ENCODE measurements around the gene MRPL4. TPM values are rescaled to one million over a fixed set of nuclear protein-coding genes. Genes with fewer than 3 reads are reported as not detected.

MRPL4 gene
- polyA plus RNA-seq, 1 of the 3 experiments (the other 2 are of a cell fraction), result 110 TPM

GRCh38 chr19:10292206-10292788 lies 40.3 kb downstream of the MRPL4 start (continued):
- TF ChIP-seq SIN3A (IDR thresholded peaks at IDR 0.05; ENCODE audit: borderline replicate concordance, low read depth, low read length), result no peak
- no peak for TF ChIP-seq MAX (IDR thresholded peaks at IDR 0.05; ENCODE audit: low read depth)
- no peak for TF ChIP-seq RAD21 (IDR thresholded peaks at IDR 0.05; ENCODE audit: low read length)
- no peak for TF ChIP-seq IRF3 (IDR thresholded peaks at IDR 0.05; ENCODE audit: low read depth, low read length)

- Histone ChIP-seq H2AFZ (ENCODE audit: low read depth) (no peak overlapping the region), H3K27ac (ENCODE audit: low read depth in 2 of 2, low read length in 1 of 2) (no peak overlapping the region), H3K27me3 (ENCODE audit: insufficient read depth) (no peaks in the 10 kb centered on the region; the same call in 1 of the 2 replicates), H3K36me3 (replicated peaks in 1 of 2; ENCODE audit: control insufficient read depth in 1 of 2, insufficient read depth in 2 of 2, low read length in 1 of 2) (no peaks in the 10 kb centered on the region), H3K4me1 (ENCODE audit: control insufficient read depth in 1 of 2, insufficient read depth in 2 of 2, low read depth in 1 of 2, low read length in 1 of 2) (peaks cover 0 to 39% of the 10 kb centered on the region in 2 experiments; a peak in 1 of 4 replicates), H3K9ac (no peak overlapping the region), H3K79me2 (ENCODE audit: insufficient read depth) (no peaks in the 10 kb centered on the region), H3K9me2 (no peaks in the 10 kb centered on the region), H4K20me1 (ENCODE audit: insufficient read depth) (no peaks in the 10 kb centered on the region), H3K4me2 (peak overlapping the region; percentile 98), H3K9me3 (no peaks in the 10 kb centered on the region), H3K4me3 (ENCODE audit: low read depth in 2 of 2, low read length in 1 of 2) (peak overlapping the region; percentile 45 to 77; a peak in 3 of 4 replicates), H3F3A (replicated peaks; ENCODE audit: insufficient read depth) (peaks cover 3% of the 10 kb centered on the region)
- no peak for DNase-seq
- CTCF ChIA-PET, result interaction anchor here (0.9 to 2.9 kb wide), 5 partner anchors 22 to 132 kb away, joined by 3 to 21 read pairs (median 6); partner anchors contain the start of gene ICAM1
- POLR2A ChIA-PET, result interaction anchor here (0.7 kb wide), 1 partner anchor 67 kb away, joined by 3 read pairs; no protein-coding TSS in a partner anchor
- WGBS (ENCODE audit: low lambda C conversion rate), result 53% methylated on average over 28 of the region's 56 CpGs
- TF ChIP-seq NFIC (IDR thresholded peaks at IDR 0.05; ENCODE audit: borderline replicate concordance), result no peak
Observed at GRCh38 chr19:10292789-10293636, 41.0 kb downstream of the MRPL4 start.

- POLR2A ChIA-PET, result interaction anchor here (0.7 kb wide), 1 partner anchor 68 kb away, joined by 3 read pairs; no protein-coding TSS in a partner anchor
- no peak for DNase-seq
- Histone ChIP-seq H3K27me3 (ENCODE audit: insufficient read depth) (no peaks in the 10 kb centered on the region; the same call in 1 of the 2 replicates), H3F3A (replicated peaks; ENCODE audit: insufficient read depth) (no peaks in the 10 kb centered on the region), H3K27ac (ENCODE audit: low read depth in 2 of 2, low read length in 1 of 2) (no peak overlapping the region), H3K9me2 (no peaks in the 10 kb centered on the region), H3K4me3 (ENCODE audit: low read depth in 2 of 2, low read length in 1 of 2) (no peak overlapping the region; a peak in 1 of 4 replicates), H3K4me2 (no peak overlapping the region), H4K20me1 (ENCODE audit: insufficient read depth) (no peaks in the 10 kb centered on the region), H3K4me1 (ENCODE audit: control insufficient read depth in 1 of 2, insufficient read depth in 2 of 2, low read depth in 1 of 2, low read length in 1 of 2) (peaks cover 0 to 37% of the 10 kb centered on the region in 2 experiments; a peak in 1 of 4 replicates), H2AFZ (ENCODE audit: low read depth) (no peak overlapping the region), H3K9ac (no peak overlapping the region), H3K79me2 (ENCODE audit: insufficient read depth) (no peaks in the 10 kb centered on the region), H3K9me3 (no peaks in the 10 kb centered on the region), H3K36me3 (replicated peaks in 1 of 2; ENCODE audit: control insufficient read depth in 1 of 2, insufficient read depth in 2 of 2, low read length in 1 of 2) (no peaks in the 10 kb centered on the region)
- 58% methylated on average over 29 of the region's 49 CpGs for WGBS (ENCODE audit: low lambda C conversion rate)
- CTCF ChIA-PET, result interaction anchor here (0.8 to 2.9 kb wide), 3 partner anchors 16 to 123 kb away, joined by 3 to 21 read pairs (median 4); partner anchors contain the start of genes ICAM1 and ZGLP1
- TF ChIP-seq USF2 (IDR thresholded peaks at IDR 0.05; ENCODE audit: borderline replicate concordance, low read depth, low read length) (no peak), ZBTB33 (IDR thresholded peaks at IDR 0.05; ENCODE audit: borderline replicate concordance, low read depth) (no peak), MAX (IDR thresholded peaks at IDR 0.05; ENCODE audit: low read depth) (no peak), MXI1 (IDR thresholded peaks at IDR 0.05; ENCODE audit: low read depth, low read length) (no peak), EP300 (IDR thresholded peaks at IDR 0.05; ENCODE audit: borderline replicate concordance in 1 of 2, low read depth in 1 of 2, low read length in 1 of 2) (no peak), TCF12 (IDR thresholded peaks at IDR 0.05) (no peak), RCOR1 (IDR thresholded peaks at IDR 0.05; ENCODE audit: low read length) (no peak), FOXM1 (IDR thresholded peaks at IDR 0.05; ENCODE audit: low read depth) (no peak), FOXJ3 (CRISPR knock-in tag; IDR thresholded peaks at IDR 0.05) (no peak), EZH2phosphoT487 (IDR thresholded peaks at IDR 0.05; ENCODE audit: borderline replicate concordance, low read depth) (no peak), MEF2A (IDR thresholded peaks at IDR 0.05; ENCODE audit: borderline replicate concordance, low read depth) (no peak), CHD2 (IDR thresholded peaks at IDR 0.05; ENCODE audit: low read length, partially characterized antibody) (no peak), TEAD4 (IDR thresholded peaks at IDR 0.05; ENCODE audit: borderline replicate concordance, insufficient read depth) (no peak)
Observed at GRCh38 chr19:10293637-10294367, 41.8 kb downstream of the MRPL4 start.
